PC-9 (cell line): ENCODE measurements around the gene R3HDM1. TPM values are rescaled to one million over a fixed set of nuclear protein-coding genes. Genes with fewer than 3 reads are reported as not detected.
A peak's percentile ranks its signal among the peaks of the same experiment; 100 is the strongest.

Source experiments
- BruUV-seq: library from RNA; stranded (reverse); fragments of 400-500 nt; replicated peaks from 2 replicates; lab custom pipeline; 2021; lab: Mats Ljungman, UMichigan
- CTCF ChIA-PET: fragments of 300-600 bp; sonication (Branson Sonifier 250); formaldehyde crosslinking; loops from one replicate; lab custom pipeline; 2022; ENCODE audit warnings: antibody characterized with exemption; lab: Charles Lee
- POLR2A ChIA-PET: fragments of 300-600 bp; sonication (Branson Sonifier 250); formaldehyde crosslinking; loops from one replicate; lab custom pipeline; 2022; ENCODE audit warnings: antibody characterized with exemption; ENCODE audit not compliant: unreplicated experiment; lab: Charles Lee
- DNase-seq, 2 experiments: peaks; one replicate each; pipeline versions ENCODE4 v3.0.0 to v3.0.0-alpha.2; 2015 to 2022; ENCODE audit warnings: mixed read lengths in 1 of 2
- H2AFZ ChIP-seq: fragments of 200-600 bp; sonication (generic); 2 replicates; pipeline ENCODE4 v1.8.1; 2017; ENCODE audit warnings: antibody characterized with exemption
- H3F3A ChIP-seq: fragments of 200-600 bp; sonication (generic); 2 replicates; pipeline ENCODE4 v1.8.1; 2017; ENCODE audit warnings: antibody characterized with exemption, mild to moderate bottlenecking, low read depth; ENCODE audit not compliant: insufficient read depth
- H3K27ac ChIP-seq: fragments of 200-600 bp; sonication (generic); 2 replicates; pipeline ENCODE4 v1.6.1; 2016; ENCODE audit warnings: mixed run types
- H3K27me3 ChIP-seq: fragments of 200-600 bp; sonication (generic); 2 replicates; pipeline ENCODE4 v1.6.1; 2016; ENCODE audit warnings: low read depth, mixed run types; ENCODE audit not compliant: insufficient read depth
- H3K36me3 ChIP-seq: fragments of 200-600 bp; sonication (generic); 2 replicates; pipeline ENCODE4 v1.6.1; 2016; ENCODE audit warnings: low read depth, mixed run types
- H3K4me1 ChIP-seq: fragments of 200-600 bp; sonication (generic); replicated peaks from 2 replicates; pipeline ENCODE4 v1.6.1; 2016; ENCODE audit warnings: mixed run types; ENCODE audit not compliant: insufficient read depth
- H3K4me2 ChIP-seq: fragments of 200-600 bp; sonication (generic); 2 replicates; pipeline ENCODE4 v1.6.1; 2017; ENCODE audit warnings: mixed run types
- H3K4me3 ChIP-seq: fragments of 200-600 bp; sonication (generic); 2 replicates; pipeline ENCODE4 v1.6.1; 2016; ENCODE audit warnings: mixed run types
- H3K79me2 ChIP-seq: fragments of 200-600 bp; sonication (generic); 2 replicates; pipeline ENCODE4 v1.6.1; 2017; ENCODE audit warnings: low read depth, mixed run types
- H3K9me2 ChIP-seq: fragments of 200-600 bp; sonication (generic); 2 replicates; pipeline ENCODE4 v1.8.1; 2017; ENCODE audit warnings: mild to moderate bottlenecking; ENCODE audit not compliant: insufficient read depth
- H3K9me3 ChIP-seq: fragments of 200-600 bp; sonication (generic); 2 replicates; pipeline ENCODE4 v1.8.1; 2016; ENCODE audit warnings: low read depth; ENCODE audit not compliant: insufficient read depth
- H4K20me1 ChIP-seq: fragments of 200-600 bp; sonication (generic); 2 replicates; pipeline ENCODE4 v1.8.1; 2017; ENCODE audit not compliant: insufficient read depth
- EZH2 ChIP-seq: fragments of 200-600 bp; sonication (generic); IDR thresholded peaks from 2 replicates; pipeline ENCODE4 v1.8.0; 2017; ENCODE audit warnings: antibody characterized with exemption, low read depth
- intact Hi-C: fragments of 100-400 bp; cut with micrococcal nuclease; formaldehyde crosslinking; loops from one replicate; pipeline ENCODE4 v1.10.0; 2022; ENCODE audit not compliant: unreplicated experiment
- total RNA-seq: library from RNA; stranded (reverse); gene quantifications from 2 replicates; pipeline ENCODE4 v1.2.3, GENCODE V29; 2021
- TF ChIP-seq, protein P1 (sequence below): fragments of 200-600 bp; sonication (generic); conservative IDR thresholded peaks from 2 replicates; pipeline ENCODE4 v1.6.1; 2017; ENCODE audit warnings: mixed run types, antibody characterized with exemption, mild to moderate bottlenecking, moderate library complexity

R3HDM1 gene
- total RNA-seq, 1 experiment from 2014 or later = 36.7 TPM

DNA sequence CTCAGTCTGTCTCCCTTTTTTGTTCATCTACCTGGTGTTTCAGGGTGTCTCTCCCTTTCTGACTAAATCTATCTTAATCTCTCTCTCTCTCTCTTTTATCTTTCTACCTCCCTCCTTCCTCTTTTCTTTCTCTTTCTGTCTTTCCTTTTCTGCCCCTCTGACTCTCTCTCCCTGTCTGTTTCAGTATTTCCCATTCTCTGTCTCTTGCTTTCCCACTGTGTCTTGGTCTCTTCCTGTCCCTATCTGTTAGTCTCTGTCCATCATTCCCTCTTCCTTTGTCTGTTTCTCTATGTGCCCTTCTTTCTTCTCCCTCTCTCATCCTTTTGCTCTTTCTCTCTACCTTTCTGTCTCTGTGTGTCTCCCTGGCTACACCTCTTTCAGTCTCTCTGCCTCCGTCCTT lies 56.7 kb downstream of the R3HDM1 start:
- ChIA-PET CTCF (no interaction called here), POLR2A (no interaction called here)
- Histone ChIP-seq H3F3A (no peaks in the 10 kb centered on the region), H3K36me3 (peaks cover 4% of the 10 kb centered on the region; the same call in 1 of the 2 replicates), H4K20me1 (no peaks in the 10 kb centered on the region), H3K9me2 (no peaks in the 10 kb centered on the region), H3K9me3 (peaks cover 6% of the 10 kb centered on the region; the same call in 1 of the 2 replicates), H3K79me2 (no peaks in the 10 kb centered on the region; the same call in 1 of the 2 replicates), H2AFZ (no peak overlapping the region), H3K27ac (no peak overlapping the region), H3K27me3 (no peaks in the 10 kb centered on the region), H3K4me3 (no peak overlapping the region), H3K4me1 (no peaks in the 10 kb centered on the region), H3K4me2 (no peak overlapping the region)
- intact Hi-C loops = loop anchor here (2.0 kb wide), 1 partner anchor 23 kb away; no protein-coding TSS in a partner anchor
- no TSS peak for BruUV-seq
- TF ChIP-seq, protein P1, sequence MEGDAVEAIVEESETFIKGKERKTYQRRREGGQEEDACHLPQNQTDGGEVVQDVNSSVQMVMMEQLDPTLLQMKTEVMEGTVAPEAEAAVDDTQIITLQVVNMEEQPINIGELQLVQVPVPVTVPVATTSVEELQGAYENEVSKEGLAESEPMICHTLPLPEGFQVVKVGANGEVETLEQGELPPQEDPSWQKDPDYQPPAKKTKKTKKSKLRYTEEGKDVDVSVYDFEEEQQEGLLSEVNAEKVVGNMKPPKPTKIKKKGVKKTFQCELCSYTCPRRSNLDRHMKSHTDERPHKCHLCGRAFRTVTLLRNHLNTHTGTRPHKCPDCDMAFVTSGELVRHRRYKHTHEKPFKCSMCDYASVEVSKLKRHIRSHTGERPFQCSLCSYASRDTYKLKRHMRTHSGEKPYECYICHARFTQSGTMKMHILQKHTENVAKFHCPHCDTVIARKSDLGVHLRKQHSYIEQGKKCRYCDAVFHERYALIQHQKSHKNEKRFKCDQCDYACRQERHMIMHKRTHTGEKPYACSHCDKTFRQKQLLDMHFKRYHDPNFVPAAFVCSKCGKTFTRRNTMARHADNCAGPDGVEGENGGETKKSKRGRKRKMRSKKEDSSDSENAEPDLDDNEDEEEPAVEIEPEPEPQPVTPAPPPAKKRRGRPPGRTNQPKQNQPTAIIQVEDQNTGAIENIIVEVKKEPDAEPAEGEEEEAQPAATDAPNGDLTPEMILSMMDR = no peak
- no peak for TF ChIP-seq EZH2
- no peak for DNase-seq

DNA sequence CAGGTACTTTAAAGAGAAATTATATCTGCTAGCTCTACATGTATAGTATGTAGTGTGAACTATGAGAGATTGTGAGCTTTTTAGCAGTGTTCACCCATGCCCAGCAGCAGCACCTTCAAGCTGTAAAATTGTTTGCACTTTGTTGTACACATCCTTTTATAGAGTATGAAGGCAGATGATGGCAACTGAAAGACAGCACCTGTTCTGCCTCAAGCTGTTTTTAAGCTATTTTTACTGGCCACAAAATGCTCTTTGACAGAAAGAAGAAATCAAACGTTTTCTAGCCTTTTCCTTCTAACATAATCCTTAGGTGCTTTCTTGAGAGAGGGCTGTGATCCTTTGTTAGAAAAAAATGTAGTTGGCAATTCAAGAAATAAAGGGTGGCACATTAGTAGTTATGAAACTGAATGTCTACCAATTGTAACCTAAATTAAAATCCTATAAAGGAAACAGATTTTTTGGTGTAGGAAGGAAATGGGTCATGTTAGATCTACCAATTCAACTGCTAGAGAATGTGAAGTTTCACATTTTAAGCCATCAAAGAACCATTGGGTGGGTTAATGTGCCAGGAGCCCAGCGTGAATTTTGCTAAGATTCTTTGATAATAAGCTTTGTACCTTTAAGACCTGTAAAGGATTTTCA lies 59.5 kb downstream of the R3HDM1 start:
- Histone ChIP-seq H3K27me3 (no peaks in the 10 kb centered on the region), H4K20me1 (no peaks in the 10 kb centered on the region), H3K9me3 (peaks cover 6% of the 10 kb centered on the region; the same call in 1 of the 2 replicates), H3K27ac (no peak overlapping the region), H2AFZ (no peak overlapping the region), H3K36me3 (peaks cover 4% of the 10 kb centered on the region; the same call in 1 of the 2 replicates), H3K4me3 (no peak overlapping the region), H3K79me2 (no peaks in the 10 kb centered on the region), H3F3A (no peaks in the 10 kb centered on the region), H3K9me2 (no peaks in the 10 kb centered on the region), H3K4me1 (no peaks in the 10 kb centered on the region), H3K4me2 (no peak overlapping the region)
- POLR2A ChIA-PET = no interaction called here
- TF ChIP-seq EZH2 = no peak
- TF ChIP-seq, protein P1 = no peak
- CTCF ChIA-PET = no interaction called here
- no TSS peak for BruUV-seq
- no peak for DNase-seq
- intact Hi-C loops = no loop called here

DNA sequence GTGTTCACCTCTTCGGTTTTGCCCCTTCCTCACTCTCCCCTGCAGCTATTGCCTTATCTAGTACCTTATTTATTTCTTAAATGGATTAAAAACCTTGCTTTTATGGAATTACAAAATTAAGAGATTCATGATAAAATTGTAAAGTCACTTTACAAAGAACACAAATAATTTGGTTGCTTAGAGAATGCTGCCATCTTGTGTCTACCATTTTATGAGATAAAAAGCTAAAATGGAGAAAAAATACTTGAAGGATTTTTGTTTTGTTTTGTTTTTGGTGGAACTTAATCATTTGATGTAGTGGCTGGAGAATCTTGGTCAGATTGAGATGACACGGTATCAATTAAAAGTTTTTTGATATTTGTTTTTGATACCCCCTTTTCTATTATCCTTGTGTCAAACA lies 69.6 kb downstream of the R3HDM1 start:
- intact Hi-C loops = loop anchor here (2.0 kb wide), 1 partner anchor 596 kb away; no protein-coding TSS in a partner anchor

More for the DNA sequence above, 69.6 kb downstream of the R3HDM1 start:
- H3F3A ChIP-seq = no peaks in the 10 kb centered on the region
- no peaks in the 10 kb centered on the region for H3K4me1 ChIP-seq
- peaks cover 14% of the 10 kb centered on the region; the same call in 1 of the 2 replicates for H3K36me3 ChIP-seq
- H3K9me3 ChIP-seq = no peaks in the 10 kb centered on the region
- H3K27me3 ChIP-seq = no peaks in the 10 kb centered on the region
- no peaks in the 10 kb centered on the region for H3K79me2 ChIP-seq
- no peaks in the 10 kb centered on the region; the same call in 1 of the 2 replicates for H4K20me1 ChIP-seq
- no peak for DNase-seq
- no peak overlapping the region for H3K4me3 ChIP-seq
- no peak overlapping the region for H3K27ac ChIP-seq
- H2AFZ ChIP-seq = no peak overlapping the region
- no peak for TF ChIP-seq EZH2
- TF ChIP-seq, protein P1 = peak; percentile 32; the same call in 1 of the 2 replicates
- ChIA-PET POLR2A (no interaction called here), CTCF (interaction anchor here (0.6 to 1.0 kb wide), 2 partner anchors 597 to 817 kb away, joined by 4 to 9 read pairs; no protein-coding TSS in a partner anchor)
- H3K9me2 ChIP-seq = no peaks in the 10 kb centered on the region
- no TSS peak for BruUV-seq
- no peak overlapping the region for H3K4me2 ChIP-seq
